Measurements from ENCODE around the gene HOXC10. TPM values are rescaled to one million over a fixed set of nuclear protein-coding genes. Genes with fewer than 3 reads are reported as not detected.
A peak's percentile ranks its signal among the peaks of the same experiment; 100 is the strongest.

Gene HOXC10
- total and polyA plus RNA-seq, 7 experiments from 2014 or later, result not detected

- ATAC-seq (no peak), DNase-seq (no peak)
- Histone ChIP-seq H3K36me3 (ENCODE audit: control insufficient read depth in 2 of 3, insufficient read depth in 3 of 3, low read length in 3 of 3) (no peaks in the 10 kb centered on the region), H3K4me3 (ENCODE audit: low read length) (no peak overlapping the region), H3K4me1 (ENCODE audit: control insufficient read depth in 2 of 2, insufficient read depth in 2 of 2, low read length in 2 of 2) (peaks cover 7 to 15% of the 10 kb centered on the region in 2 donors), H3K9me3 (ENCODE audit: control insufficient read depth in 2 of 3, low read length in 3 of 3) (peaks cover 0 to 5% (median 0%) of the 10 kb centered on the region in 3 experiments), H3K27me3 (ENCODE audit: control insufficient read depth in 2 of 2, insufficient read depth in 2 of 2, low read length in 2 of 2) (peaks cover 25 to 84% of the 10 kb centered on the region in 2 donors), H3K27ac (ENCODE audit: low read depth, low read length) (no peak overlapping the region)
- Mint-ChIP-seq H3K9me3 (peaks cover 0 to 7% (median 4%) of the 10 kb centered on the region in 11 donors), H3K36me3 (no peaks in the 10 kb centered on the region), H3K27me3 (peaks cover 75 to 93% (median 87%) of the 10 kb centered on the region in 5 donors), H3K4me3 (peak overlapping the region in 2 of 10 donors; percentile 47 to 50), H3K27ac (peak overlapping the region in 1 of 9 donors; percentile 13), H3K4me1 (peaks cover 18 to 59% (median 36%) of the 10 kb centered on the region in 7 donors)
- CTCF ChIA-PET, result interaction anchor here (0.6 to 0.7 kb wide), 2 partner anchors 147 to 369 kb away, joined by 3 to 6 read pairs; no protein-coding TSS in a partner anchor
- POLR2A ChIA-PET, result interaction anchor here (0.6 to 0.9 kb wide), 2 partner anchors 21 to 43 kb away, joined by 3 read pairs; no protein-coding TSS in a partner anchor
- intact Hi-C loops (cut with micrococcal nuclease), result loop anchor here in 1 of 2 donors (5.0 kb wide), 2 partner anchors 33 to 68 kb away; no protein-coding TSS in a partner anchor
Measured at GRCh38 chr12:54030442-54030801, 45.5 kb downstream of the HOXC10 start.

- peaks cover 0 to 4% (median 0%) of the 10 kb centered on the region in 5 donors for H3K36me3 Mint-ChIP-seq
- Histone ChIP-seq H3K9me3 (ENCODE audit: control insufficient read depth in 2 of 3, low read length in 3 of 3) (peaks cover 0 to 5% (median 0%) of the 10 kb centered on the region in 3 experiments), H3K4me3 (ENCODE audit: low read length) (no peak overlapping the region), H3K36me3 (ENCODE audit: control insufficient read depth in 2 of 3, insufficient read depth in 3 of 3, low read length in 3 of 3) (no peaks in the 10 kb centered on the region), H3K27me3 (ENCODE audit: control insufficient read depth in 2 of 2, insufficient read depth in 2 of 2, low read length in 2 of 2) (peaks cover 25 to 78% of the 10 kb centered on the region in 2 donors), H3K4me1 (ENCODE audit: control insufficient read depth in 2 of 2, insufficient read depth in 2 of 2, low read length in 2 of 2) (peaks cover 7 to 15% of the 10 kb centered on the region in 2 donors), H3K27ac (ENCODE audit: low read depth, low read length) (no peak overlapping the region)
- intact Hi-C loops (cut with micrococcal nuclease), result loop anchor here in 1 of 2 donors (5.0 kb wide), 2 partner anchors 34 to 69 kb away; no protein-coding TSS in a partner anchor
- ATAC-seq (no peak), DNase-seq (no peak)
- H3K4me1 Mint-ChIP-seq, result peaks cover 18 to 59% (median 36%) of the 10 kb centered on the region in 7 donors
- ChIA-PET CTCF (interaction anchor here (0.6 to 2.2 kb wide), 4 partner anchors 20 to 185 kb away, joined by 3 to 9 read pairs (median 4); no protein-coding TSS in a partner anchor), POLR2A (interaction anchor here (0.6 kb wide), 1 partner anchor 43 kb away, joined by 3 read pairs; no protein-coding TSS in a partner anchor)
- peaks cover 0 to 7% (median 4%) of the 10 kb centered on the region in 11 donors for H3K9me3 Mint-ChIP-seq
- H3K4me3 Mint-ChIP-seq, result peak overlapping the region in 3 of 10 donors; percentile 10 to 45 (median 43)
- H3K27me3 Mint-ChIP-seq, result peaks cover 76 to 93% (median 86%) of the 10 kb centered on the region in 5 donors
- no peak overlapping the region for H3K27ac Mint-ChIP-seq
Measured at GRCh38 chr12:54030889-54031471, 46.0 kb downstream of the HOXC10 start.

GRCh38 chr12:54031480-54031879, 46.5 kb downstream of the HOXC10 start:
- Mint-ChIP-seq H3K27me3 (peaks cover 77 to 93% (median 85%) of the 10 kb centered on the region in 5 donors), H3K4me3 (peak overlapping the region in 2 of 10 donors; percentile 10 to 43), H3K27ac (no peak overlapping the region), H3K36me3 (peaks cover 0 to 4% (median 0%) of the 10 kb centered on the region in 5 donors), H3K9me3 (peaks cover 0 to 7% (median 4%) of the 10 kb centered on the region in 11 donors), H3K4me1 (peaks cover 18 to 58% (median 36%) of the 10 kb centered on the region in 7 donors)
- Histone ChIP-seq H3K27me3 (ENCODE audit: control insufficient read depth in 2 of 2, insufficient read depth in 2 of 2, low read length in 2 of 2) (peaks cover 25 to 73% of the 10 kb centered on the region in 2 donors), H3K36me3 (ENCODE audit: control insufficient read depth in 2 of 3, insufficient read depth in 3 of 3, low read length in 3 of 3) (no peaks in the 10 kb centered on the region), H3K4me3 (ENCODE audit: low read length) (no peak overlapping the region), H3K9me3 (ENCODE audit: control insufficient read depth in 2 of 3, low read length in 3 of 3) (peaks cover 0 to 5% (median 0%) of the 10 kb centered on the region in 3 experiments), H3K27ac (ENCODE audit: low read depth, low read length) (no peak overlapping the region), H3K4me1 (ENCODE audit: control insufficient read depth in 2 of 2, insufficient read depth in 2 of 2, low read length in 2 of 2) (peaks cover 7 to 15% of the 10 kb centered on the region in 2 donors)
- intact Hi-C loops (cut with micrococcal nuclease), result loop anchor here in 1 of 2 donors (5.0 kb wide), 2 partner anchors 34 to 69 kb away; no protein-coding TSS in a partner anchor
- ChIA-PET POLR2A (interaction anchor here (1.4 kb wide), 1 partner anchor 160 kb away, joined by 6 read pairs; no protein-coding TSS in a partner anchor), CTCF (interaction anchor here (0.9 to 2.2 kb wide), 8 partner anchors 8 to 185 kb away, joined by 3 to 12 read pairs (median 8); no protein-coding TSS in a partner anchor)
- DNase-seq (no peak), ATAC-seq (no peak)

GRCh38 chr12:54032086-54032619, 47.2 kb downstream of the HOXC10 start:
- Histone ChIP-seq H3K36me3 (ENCODE audit: control insufficient read depth in 2 of 3, insufficient read depth in 3 of 3, low read length in 3 of 3) (no peaks in the 10 kb centered on the region), H3K27me3 (ENCODE audit: control insufficient read depth in 2 of 2, insufficient read depth in 2 of 2, low read length in 2 of 2) (peaks cover 25 to 67% of the 10 kb centered on the region in 2 donors), H3K4me3 (ENCODE audit: low read length) (no peak overlapping the region), H3K27ac (ENCODE audit: low read depth, low read length) (no peak overlapping the region), H3K9me3 (ENCODE audit: control insufficient read depth in 2 of 3, low read length in 3 of 3) (peaks cover 0 to 5% (median 0%) of the 10 kb centered on the region in 3 experiments), H3K4me1 (ENCODE audit: control insufficient read depth in 2 of 2, insufficient read depth in 2 of 2, low read length in 2 of 2) (peaks cover 7 to 15% of the 10 kb centered on the region in 2 donors)
- Mint-ChIP-seq H3K4me1 (peaks cover 14 to 51% (median 35%) of the 10 kb centered on the region in 7 donors), H3K36me3 (peaks cover 0 to 4% (median 0%) of the 10 kb centered on the region in 5 donors), H3K27me3 (peaks cover 74 to 93% (median 84%) of the 10 kb centered on the region in 5 donors), H3K4me3 (peak overlapping the region in 6 of 10 donors; percentile 6 to 80 (median 53)), H3K27ac (peak overlapping the region in 2 of 9 donors; percentile 9 to 30), H3K9me3 (peaks cover 0 to 7% (median 4%) of the 10 kb centered on the region in 11 donors)
- no peak for DNase-seq
- ChIA-PET POLR2A (interaction anchor here (1.4 kb wide), 1 partner anchor 159 kb away, joined by 6 read pairs; no protein-coding TSS in a partner anchor), CTCF (interaction anchor here (0.6 to 2.2 kb wide), 23 partner anchors 9 to 1512 kb away, joined by 3 to 17 read pairs (median 4); partner anchors contain the start of genes HOXC8 and KRT5)
- intact Hi-C loops (cut with micrococcal nuclease), result loop anchor here (1.0 to 5.0 kb wide), 7 partner anchors 14 to 169 kb away; no protein-coding TSS in a partner anchor
- ATAC-seq, result no peak

GRCh38 chr12:54032627-54033100, 47.7 kb downstream of the HOXC10 start, which contains the start of gene HOXC5:
Gene HOXC5 (plus strand): TSS chr12:54033050. CDS start chr12:54033123, 73 bp downstream.
- Mint-ChIP-seq H3K27ac (peak within 1 kb of the TSS in 4 of 9 donors; percentile 12 to 74 (median 49)), H3K36me3 (peaks cover 0 to 4% (median 0%) of the 10 kb centered on the region in 5 donors), H3K27me3 (peaks cover 74 to 93% (median 84%) of the 10 kb centered on the region in 5 donors), H3K4me1 (peaks cover 9 to 51% (median 31%) of the 10 kb centered on the region in 7 donors), H3K9me3 (peaks cover 0 to 7% (median 4%) of the 10 kb centered on the region in 11 donors), H3K4me3 (peak within 1 kb of the TSS; percentile 52 to 80 (median 67))
- H3K36me3 ChIP-seq (ENCODE audit: control insufficient read depth in 2 of 3, insufficient read depth in 3 of 3, low read length in 3 of 3), result no peaks in the 10 kb centered on the region
- peak; percentile 41 to 73 (median 62) for DNase-seq
- H3K27ac ChIP-seq (ENCODE audit: low read depth, low read length), result no peak within 1 kb of the TSS
- CTCF ChIA-PET, result interaction anchor here (0.6 to 2.2 kb wide), 23 partner anchors 9 to 1512 kb away, joined by 3 to 17 read pairs (median 4); partner anchors contain the start of genes HOXC8 and KRT5
- peaks cover 23 to 62% of the 10 kb centered on the region in 2 donors for H3K27me3 ChIP-seq (ENCODE audit: control insufficient read depth in 2 of 2, insufficient read depth in 2 of 2, low read length in 2 of 2)
- peaks cover 7 to 15% of the 10 kb centered on the region in 2 donors for H3K4me1 ChIP-seq (ENCODE audit: control insufficient read depth in 2 of 2, insufficient read depth in 2 of 2, low read length in 2 of 2)
- intact Hi-C loops (cut with micrococcal nuclease), result loop anchor here (1.0 to 5.0 kb wide), 7 partner anchors 14 to 169 kb away; no protein-coding TSS in a partner anchor
- peaks cover 0 to 5% (median 0%) of the 10 kb centered on the region in 3 experiments for H3K9me3 ChIP-seq (ENCODE audit: control insufficient read depth in 2 of 3, low read length in 3 of 3)
- ATAC-seq, result peak; percentile 77
- H3K4me3 ChIP-seq (ENCODE audit: low read length), result no peak within 1 kb of the TSS
- POLR2A ChIA-PET, result interaction anchor here (1.4 kb wide), 1 partner anchor 159 kb away, joined by 6 read pairs; no protein-coding TSS in a partner anchor
